HG03439 (cell line): ENCODE results near the gene UBE3C.

Experiments
- ATAC-seq: cut with Tn5 transposase; IDR thresholded peaks from one replicate; pipeline ENCODE4 v1.9.1; 2021; ENCODE audit warnings: mild to moderate bottlenecking, moderate library complexity; ENCODE audit not compliant: unreplicated experiment

Gene UBE3C

GRCh38 chr7:157168571-157168970 lies 29.8 kb downstream of the UBE3C start:
- ATAC-seq: no peak

- no peak for ATAC-seq
Observed at GRCh38 chr7:157176771-157177170, 38.0 kb downstream of the UBE3C start.

GRCh38 chr7:157177333-157177982 lies 38.7 kb downstream of the UBE3C start:
- no peak for ATAC-seq

- no peak for ATAC-seq
Observed at GRCh38 chr7:157177983-157178381, 39.3 kb downstream of the UBE3C start.

GRCh38 chr7:157183832-157184231 lies 45.1 kb downstream of the UBE3C start:
- ATAC-seq: no peak

- no peak for ATAC-seq
Observed at GRCh38 chr7:157188091-157188665, 49.5 kb downstream of the UBE3C start.

- ATAC-seq: no peak
Observed at GRCh38 chr7:157189405-157189804, 50.7 kb downstream of the UBE3C start.

GRCh38 chr7:157192861-157193260 lies 54.1 kb downstream of the UBE3C start:
- ATAC-seq: no peak

GRCh38 chr7:157193274-157193673 lies 54.5 kb downstream of the UBE3C start:
- ATAC-seq: no peak

- no peak for ATAC-seq
Observed at GRCh38 chr7:157194948-157195347, 56.2 kb downstream of the UBE3C start.

GRCh38 chr7:157195868-157196267 lies 57.1 kb downstream of the UBE3C start:
- ATAC-seq: no peak

- ATAC-seq: no peak
Observed at GRCh38 chr7:157204134-157204533, 65.4 kb downstream of the UBE3C start.

GRCh38 chr7:157205438-157205837 lies 66.7 kb downstream of the UBE3C start:
- no peak for ATAC-seq

GRCh38 chr7:157208571-157209413 lies 70.1 kb downstream of the UBE3C start:
- no peak for ATAC-seq

GRCh38 chr7:157210682-157211081 lies 72.0 kb downstream of the UBE3C start:
- no peak for ATAC-seq

- no peak for ATAC-seq
Observed at GRCh38 chr7:157211690-157212089, 73.0 kb downstream of the UBE3C start.

GRCh38 chr7:157219154-157219553 lies 80.4 kb downstream of the UBE3C start:
- ATAC-seq: no peak

- ATAC-seq: no peak
Observed at GRCh38 chr7:157220916-157221569, 82.3 kb downstream of the UBE3C start.

GRCh38 chr7:157222687-157223086 lies 84.0 kb downstream of the UBE3C start:
- ATAC-seq: no peak

- ATAC-seq: no peak
Observed at GRCh38 chr7:157224627-157225026, 85.9 kb downstream of the UBE3C start.

GRCh38 chr7:157228864-157229422 lies 90.2 kb downstream of the UBE3C start:
- ATAC-seq: no peak
